B cell (primary cell): ENCODE data around the gene TOLLIP. TPM values are rescaled to one million over a fixed set of nuclear protein-coding genes. Genes with fewer than 3 reads are reported as not detected.

ENCODE experiments used
- ATAC-seq: fragments of 200-7000 bp; cut with Tn5 transposase; one replicate; pipeline ENCODE4 v1.10.0; 2021; ENCODE audit warnings: low read depth, mild to moderate bottlenecking, moderate number of reproducible peaks, moderate library complexity
- CTCF ChIA-PET: fragments of 350-600 bp; sonication (Branson Sonifier 250); formaldehyde crosslinking; loops from one replicate; lab custom pipeline; 2021; ENCODE audit warnings: antibody characterized with exemption, inconsistent platforms; lab: Charles Lee
- POLR2A ChIA-PET: fragments of 350-600 bp; sonication (Branson Sonifier 250); formaldehyde crosslinking; loops from one replicate; lab custom pipeline; 2021; ENCODE audit warnings: antibody characterized with exemption; lab: Charles Lee
- DNase-seq: peaks from one replicate; pipeline ENCODE4 v3.0.0; 2013
- H2AFZ ChIP-seq: 2 replicates; pipeline ENCODE4 v1.6.1; 2012; ENCODE audit warnings: mild to moderate bottlenecking, low read depth, low read length; ENCODE audit not compliant: insufficient read depth, poor library complexity, severe bottlenecking
- H3K27ac ChIP-seq, 2 donors: 1 replicate in 1 of 2; 2 replicates in 1 of 2; pipeline ENCODE4 v1.5.1; 2012 to 2013; ENCODE audit warnings: low read length in 2 of 2, mild to moderate bottlenecking in 2 of 2, moderate library complexity in 1 of 2
- H3K27me3 ChIP-seq, 4 experiments: fragments of 200-600 bp in 1 of 4; sonication (generic) in 1 of 4; replicated peaks in 1 of 4; 1 replicate in 2 of 4; 2 replicates in 2 of 4; pipeline versions ENCODE4 v1.6.1 to v1.7.0; 2013 to 2016; ENCODE audit warnings: low read length in 3 of 4, mild to moderate bottlenecking in 2 of 4, mixed read lengths in 1 of 4, moderate library complexity in 1 of 4; ENCODE audit not compliant: insufficient read depth in 4 of 4, control insufficient read depth in 3 of 4; ENCODE audit errors: control extremely low read depth in 1 of 4
- H3K36me3 ChIP-seq, 2 experiments: replicated peaks in 1 of 2; 1 replicate in 1 of 2; 2 replicates in 1 of 2; pipeline versions ENCODE4 v1.6.1 to v1.7.1; 2013; ENCODE audit warnings: low read length in 1 of 2; ENCODE audit not compliant: insufficient read depth in 2 of 2, control insufficient read depth in 1 of 2; ENCODE audit errors: control extremely low read depth in 1 of 2, extremely low read depth in 1 of 2
- H3K4me1 ChIP-seq, 2 donors: fragments of 200-600 bp in 1 of 2; sonication (generic) in 1 of 2; 1 replicate in 1 of 2; 2 replicates in 1 of 2; pipeline versions ENCODE4 v1.5.1 to v1.6.1; 2013 to 2017; ENCODE audit warnings: low read length in 2 of 2; ENCODE audit not compliant: control insufficient read depth in 2 of 2, insufficient read depth in 2 of 2
- H3K4me2 ChIP-seq: replicated peaks from 2 replicates; pipeline ENCODE3; 2012; ENCODE audit warnings: mild to moderate bottlenecking, low read depth, low read length; ENCODE audit not compliant: poor library complexity, severe bottlenecking
- H3K4me3 ChIP-seq, 5 experiments: fragments of 200-600 bp in 1 of 5; sonication (generic) in 1 of 5; 1 replicate in 3 of 5; 2 replicates in 2 of 5; pipeline versions ENCODE4 v1.5.1 to v1.7.0; 2011 to 2016; ENCODE audit warnings: low read length in 4 of 5, mild to moderate bottlenecking in 4 of 5, low read depth in 2 of 5, control low read depth in 1 of 5, moderate library complexity in 1 of 5; ENCODE audit not compliant: insufficient read depth in 1 of 5; ENCODE audit errors: control extremely low read depth in 1 of 5, extremely low read depth in 1 of 5
- H3K79me2 ChIP-seq: fragments of 200-600 bp; sonication (generic); one replicate; pipeline ENCODE4 v1.6.0; 2016; ENCODE audit warnings: low read length; ENCODE audit not compliant: control insufficient read depth, insufficient read depth
- H3K9ac ChIP-seq: fragments of 200-600 bp; sonication (generic); 2 replicates; pipeline ENCODE4 v1.6.1; 2017; ENCODE audit warnings: mild to moderate bottlenecking, low read length, moderate library complexity
- H3K9me3 ChIP-seq, 3 donors: one replicate each; pipeline versions ENCODE4 v1.6.1 to v1.7.1; 2013; ENCODE audit warnings: low read length in 2 of 3; ENCODE audit not compliant: control insufficient read depth in 2 of 3, insufficient read depth in 1 of 3; ENCODE audit errors: control extremely low read depth in 1 of 3
- H4K20me1 ChIP-seq: 2 replicates; pipeline ENCODE4 v1.6.0; 2012; ENCODE audit warnings: mild to moderate bottlenecking, low read length; ENCODE audit not compliant: insufficient read depth, control insufficient read depth, poor library complexity, severe bottlenecking
- H3K27ac Mint-ChIP-seq: one replicate; pipeline ENCODE4 v1.8.0; 2021; ENCODE audit warnings: mixed read lengths
- H3K27me3 Mint-ChIP-seq: one replicate; pipeline ENCODE4 v1.8.0; 2021; ENCODE audit warnings: mixed read lengths
- H3K4me1 Mint-ChIP-seq: one replicate; pipeline ENCODE4 v1.8.0; 2021; ENCODE audit warnings: mixed read lengths
- H3K4me3 Mint-ChIP-seq: one replicate; pipeline ENCODE4 v1.8.0; 2021; ENCODE audit warnings: mixed read lengths
- H3K9me3 Mint-ChIP-seq: one replicate; pipeline ENCODE4 v1.8.0; 2022; ENCODE audit warnings: mixed read lengths; ENCODE audit not compliant: insufficient read depth
- CTCF ChIP-seq: fragments of 200-600 bp; IDR thresholded peaks from one replicate; pipeline ENCODE4 v1.8.0; 2022; ENCODE audit warnings: antibody characterized with exemption, mild to moderate bottlenecking
- EZH2 ChIP-seq: IDR thresholded peaks from 2 replicates; pipeline ENCODE4 v1.6.1; 2012; ENCODE audit warnings: borderline replicate concordance, low read depth, mild to moderate bottlenecking, moderate library complexity, low read length; ENCODE audit not compliant: insufficient read depth, poor library complexity, severe bottlenecking
- WGBS: methylation state at CpG from one replicate; pipeline ENCODE4 v1.1.5; 2013; ENCODE audit warnings: missing lambda C conversion rate; ENCODE audit not compliant: insufficient coverage; 5-methylcytosine and 5-hydroxymethylcytosine counted together
- intact Hi-C: fragments of 100-400 bp; cut with micrococcal nuclease; formaldehyde crosslinking; loops from one replicate; pipeline ENCODE4 v1.10.0; 2022
- polyA plus RNA-seq: library from polyadenylated mRNA; depleted of rRNA; stranded (reverse); fragments of >200 nt; gene quantifications from 2 replicates; pipeline ENCODE4 v1.2.3, GENCODE V29; 2012
- total RNA-seq, 2 donors: library from RNA; stranded (reverse); fragments of 120-200 nt in 1 of 2; gene quantifications; 1 replicate in 1 of 2; 2 replicates in 1 of 2; pipeline versions ENCODE4 v1.2.3 to v1.2.4, GENCODE V29; 2013 to 2022

TOLLIP gene
- total and polyA plus RNA-seq, 2 donors (not counting 1 experiment from before 2014, with no cell fraction given): 34.7 to 52.5 TPM

- POLR2A ChIA-PET: no interaction called here
- H3K4me2 ChIP-seq: no peak overlapping the region
- H4K20me1 ChIP-seq: no peaks in the 10 kb centered on the region
- ATAC-seq: no peak
- Mint-ChIP-seq H3K9me3 (no peaks in the 10 kb centered on the region), H3K4me1 (no peaks in the 10 kb centered on the region), H3K4me3 (no peak overlapping the region), H3K27ac (no peak overlapping the region), H3K27me3 (peaks cover 8% of the 10 kb centered on the region)
- no peak overlapping the region for H3K4me3 ChIP-seq
- no peak overlapping the region for H3K27ac ChIP-seq
- no peaks in the 10 kb centered on the region for H3K9me3 ChIP-seq
- no peak for DNase-seq
- no peaks in the 10 kb centered on the region for H3K4me1 ChIP-seq
- no peak for TF ChIP-seq CTCF
- no peak for TF ChIP-seq EZH2
- H2AFZ ChIP-seq: no peak overlapping the region
- H3K9ac ChIP-seq: no peak overlapping the region
- peaks cover 0 to 2% (median 0%) of the 10 kb centered on the region in 4 experiments for H3K27me3 ChIP-seq
- CTCF ChIA-PET: no interaction called here
- no peaks in the 10 kb centered on the region for H3K36me3 ChIP-seq
- intact Hi-C loops: no loop called here
- 91% methylated on average over 32 of the region's 32 CpGs for WGBS
- no peaks in the 10 kb centered on the region for H3K79me2 ChIP-seq
Measured at GRCh38 chr11:1353383-1354124, 44.1 kb upstream of the TOLLIP start.

- Mint-ChIP-seq H3K9me3 (no peaks in the 10 kb centered on the region), H3K27me3 (peaks cover 8% of the 10 kb centered on the region), H3K4me3 (no peak overlapping the region), H3K27ac (no peak overlapping the region), H3K4me1 (no peaks in the 10 kb centered on the region)
- Histone ChIP-seq H3K27me3 (peaks cover 0 to 2% (median 0%) of the 10 kb centered on the region in 4 experiments), H4K20me1 (no peaks in the 10 kb centered on the region), H3K36me3 (no peaks in the 10 kb centered on the region), H3K79me2 (no peaks in the 10 kb centered on the region), H3K4me1 (no peaks in the 10 kb centered on the region), H3K4me2 (no peak overlapping the region), H2AFZ (no peak overlapping the region), H3K9ac (no peak overlapping the region), H3K27ac (no peak overlapping the region), H3K9me3 (no peaks in the 10 kb centered on the region), H3K4me3 (no peak overlapping the region)
- ChIA-PET CTCF (no interaction called here), POLR2A (no interaction called here)
- no peak for TF ChIP-seq EZH2
- TF ChIP-seq CTCF: no peak
- DNase-seq: no peak
- intact Hi-C loops: no loop called here
- WGBS: 87% methylated on average over 6 of the region's 8 CpGs
- no peak for ATAC-seq
Measured at GRCh38 chr11:1352696-1353382, 43.4 kb upstream of the TOLLIP start.
